Measurements from ENCODE around the gene PRDM9.

DNA sequence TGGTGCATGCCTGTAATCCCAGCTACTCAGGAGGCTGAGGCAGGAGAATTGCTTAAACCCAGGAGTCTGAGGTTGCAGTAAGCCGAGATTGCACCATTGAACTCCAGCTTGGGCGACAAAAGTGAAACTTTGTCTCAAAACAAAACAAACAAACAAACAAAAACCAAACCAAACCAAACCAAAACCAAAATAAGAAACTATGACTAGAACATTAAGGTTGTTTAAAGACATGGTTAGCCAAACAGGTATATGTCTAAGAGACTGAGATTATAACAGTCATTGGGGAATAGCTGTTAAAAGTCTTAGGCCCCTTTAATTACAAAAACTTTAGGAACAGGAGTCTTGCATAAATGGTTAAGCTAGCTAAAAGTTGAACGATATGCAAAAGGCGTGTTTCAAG, 63.6 kb downstream of the PRDM9 start:
- no peak for TF ChIP-seq POLR2A (IDR thresholded peaks at IDR 0.05; ENCODE audit: low read depth, low read length)
- no peak for TF ChIP-seq POLR2AphosphoS5 (IDR thresholded peaks at IDR 0.05; ENCODE audit: low read depth, low read length)

Data from GM12892 (cell line).